Measurements from ENCODE around the gene RNF208. TPM values are rescaled to one million over a fixed set of nuclear protein-coding genes. Genes with fewer than 3 reads are reported as not detected.
"Not testable (repeated sequence)": the region's sequence is repeated elsewhere in the genome, so short reads cannot be mapped to it uniquely, and the experiment has no call there.

RNF208 gene
- total RNA-seq, 5 donors from 2014 or later (not counting 1 experiment from before 2014, with no cell fraction given), result 0.56 to 1.6 (median 1.5) TPM

DNA sequence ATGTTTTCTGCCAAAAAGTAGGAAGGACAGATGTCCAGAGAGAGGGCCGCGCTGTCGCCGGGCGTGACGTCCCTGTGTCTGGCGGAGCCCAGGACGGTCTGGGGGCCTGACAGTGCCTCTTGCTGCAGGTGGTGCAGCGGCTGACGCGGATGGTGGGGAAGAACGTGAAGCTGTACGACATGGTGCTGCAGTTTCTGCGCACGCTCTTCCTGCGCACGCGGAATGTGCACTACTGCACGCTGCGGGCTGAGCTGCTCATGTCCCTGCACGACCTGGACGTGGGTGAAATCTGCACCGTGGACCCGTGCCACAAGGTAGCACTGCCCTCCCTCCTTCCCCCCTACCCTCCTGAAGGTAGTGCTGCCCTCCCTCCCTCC, 40.9 kb upstream of the RNF208 start:
- peaks cover 14 to 38% of the 10 kb centered on the region in 2 donors for H3K36me3 ChIP-seq (ENCODE audit: control insufficient read depth in 2 of 2, extremely low read depth in 1 of 2, insufficient read depth in 1 of 2, low read length in 1 of 2)
- H3K4me1 Mint-ChIP-seq, result peaks cover 0 to 2% (median 0%) of the 10 kb centered on the region in 3 donors
- H3K4me1 ChIP-seq (ENCODE audit: control insufficient read depth in 1 of 2, extremely low read depth in 1 of 2, insufficient read depth in 2 of 2, low read length in 2 of 2), result peaks cover 0 to 5% of the 10 kb centered on the region in 2 experiments

GRCh38 chr9:137262173-137262908, 40.3 kb upstream of the RNF208 start:
- peaks cover 18% of the 10 kb centered on the region for H3K36me3 Mint-ChIP-seq
- H3K4me1 Mint-ChIP-seq; H3K9me3 Mint-ChIP-seq; H3K4me1 ChIP-seq (ENCODE audit: control insufficient read depth in 1 of 2, extremely low read depth in 1 of 2, insufficient read depth in 2 of 2, low read length in 2 of 2); H3K27me3 Mint-ChIP-seq; H3K27ac ChIP-seq (ENCODE audit: low read length); DNase-seq; H3K4me3 ChIP-seq (ENCODE audit: control insufficient read depth in 1 of 2, extremely low read depth in 1 of 2, low read length in 1 of 2); ATAC-seq (replicated peaks in 1 of 4); H3K27ac Mint-ChIP-seq; CTCF ChIA-PET; POLR2A ChIA-PET; H3K9me3 ChIP-seq; H3K27me3 ChIP-seq (replicated peaks in 1 of 2; ENCODE audit: control insufficient read depth in 2 of 2, extremely low read depth in 1 of 2, insufficient read depth in 2 of 2, low read length in 1 of 2); H3K4me3 Mint-ChIP-seq: not testable (repeated sequence)
- WGBS (ENCODE audit: insufficient coverage), result 100% methylated on average over 1 of the region's 15 CpGs
- peaks cover 14 to 35% of the 10 kb centered on the region in 2 donors for H3K36me3 ChIP-seq (ENCODE audit: control insufficient read depth in 2 of 2, extremely low read depth in 1 of 2, insufficient read depth in 1 of 2, low read length in 1 of 2)

More for the DNA sequence above, 40.9 kb upstream of the RNF208 start:
- peaks cover 18% of the 10 kb centered on the region for H3K36me3 Mint-ChIP-seq
- H3K9me3 Mint-ChIP-seq, result no peaks in the 10 kb centered on the region
- Histone ChIP-seq H3K4me3 (ENCODE audit: control insufficient read depth in 1 of 2, extremely low read depth in 1 of 2, low read length in 1 of 2) (no peak overlapping the region), H3K27me3 (replicated peaks in 1 of 2; ENCODE audit: control insufficient read depth in 2 of 2, extremely low read depth in 1 of 2, insufficient read depth in 2 of 2, low read length in 1 of 2) (no peaks in the 10 kb centered on the region), H3K9me3 (no peaks in the 10 kb centered on the region), H3K27ac (ENCODE audit: low read length) (no peak overlapping the region)
- ATAC-seq (replicated peaks in 1 of 4) (no peak), DNase-seq (no peak)
- POLR2A ChIA-PET, result no interaction called here
- H3K27me3 Mint-ChIP-seq, result no peaks in the 10 kb centered on the region
- CTCF ChIA-PET, result no interaction called here
- no peak overlapping the region for H3K4me3 Mint-ChIP-seq
- 92% methylated on average over 24 of the region's 24 CpGs for WGBS (ENCODE audit: insufficient coverage)
- no peak overlapping the region for H3K27ac Mint-ChIP-seq

DNA sequence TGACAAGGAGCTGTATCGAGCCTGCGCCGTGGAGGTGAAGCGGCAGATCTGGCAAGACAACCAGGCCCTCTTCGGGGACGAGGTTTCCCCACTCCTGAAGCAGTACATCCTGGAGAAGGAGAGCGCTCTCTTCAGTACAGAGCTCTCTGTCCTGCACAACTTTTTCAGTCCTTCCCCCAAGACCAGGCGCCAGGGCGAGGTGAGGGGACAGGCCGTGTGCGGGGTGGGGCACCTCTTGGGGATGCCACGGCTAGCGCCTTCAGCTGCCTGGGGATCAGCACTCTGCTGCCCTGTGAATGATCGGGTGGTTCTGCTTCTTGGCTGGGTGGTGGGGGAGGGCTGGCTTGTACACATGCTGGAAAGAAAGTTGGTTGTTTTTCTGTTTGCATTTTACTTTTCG, 34.8 kb upstream of the RNF208 start:
- DNase-seq (no peak), ATAC-seq (replicated peaks in 1 of 4) (no peak)
- Histone ChIP-seq H3K36me3 (ENCODE audit: control insufficient read depth in 2 of 2, extremely low read depth in 1 of 2, insufficient read depth in 1 of 2, low read length in 1 of 2) (peaks cover 0 to 19% of the 10 kb centered on the region in 2 donors), H3K27me3 (replicated peaks in 1 of 2; ENCODE audit: control insufficient read depth in 2 of 2, extremely low read depth in 1 of 2, insufficient read depth in 2 of 2, low read length in 1 of 2) (no peaks in the 10 kb centered on the region), H3K27ac (ENCODE audit: low read length) (no peak overlapping the region), H3K4me3 (ENCODE audit: control insufficient read depth in 1 of 2, extremely low read depth in 1 of 2, low read length in 1 of 2) (no peak overlapping the region), H3K9me3 (no peaks in the 10 kb centered on the region), H3K4me1 (ENCODE audit: control insufficient read depth in 1 of 2, extremely low read depth in 1 of 2, insufficient read depth in 2 of 2, low read length in 2 of 2) (peaks cover 4 to 28% of the 10 kb centered on the region in 2 experiments)
- 86% methylated on average over 12 of the region's 15 CpGs for WGBS (ENCODE audit: insufficient coverage)
- ChIA-PET CTCF (interaction anchor here in 1 of 2 donors (0.8 to 1.4 kb wide), 3 partner anchors 16 to 127 kb away, joined by 3 to 4 read pairs (median 3); partner anchors contain the start of gene TUBB4B), POLR2A (interaction anchor here in 1 of 2 donors (0.6 kb wide), 1 partner anchor 972 kb away, joined by 3 read pairs; no protein-coding TSS in a partner anchor)
- Mint-ChIP-seq H3K9me3 (no peaks in the 10 kb centered on the region), H3K36me3 (peaks cover 13% of the 10 kb centered on the region), H3K27ac (no peak overlapping the region), H3K27me3 (no peaks in the 10 kb centered on the region), H3K4me1 (peaks cover 11 to 18% (median 15%) of the 10 kb centered on the region in 3 donors), H3K4me3 (peak overlapping the region; percentile 82 to 90 (median 85))

DNA sequence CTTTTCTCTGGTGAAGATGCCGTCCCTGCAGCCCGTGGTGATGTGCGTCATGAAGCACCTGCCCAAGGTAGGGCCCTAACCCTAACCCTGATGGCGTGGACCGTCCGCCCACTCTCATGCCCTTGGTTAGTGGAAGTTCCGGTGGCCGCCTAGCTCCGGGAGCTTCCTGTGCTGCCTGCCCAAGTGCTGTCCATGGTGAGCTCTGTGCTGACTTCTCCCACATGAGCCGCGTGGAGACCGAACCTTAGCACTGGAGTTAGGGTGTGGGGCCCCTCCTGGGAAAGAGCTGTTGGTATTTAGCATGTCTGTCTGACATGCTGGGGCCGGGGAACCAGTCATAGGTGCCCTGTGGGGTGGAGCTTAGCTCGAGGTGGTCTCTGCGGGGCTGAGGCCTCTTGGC, 34.3 kb upstream of the RNF208 start:
- Mint-ChIP-seq H3K4me1 (peaks cover 11 to 16% (median 15%) of the 10 kb centered on the region in 3 donors), H3K36me3 (peaks cover 9% of the 10 kb centered on the region), H3K27ac (no peak overlapping the region), H3K4me3 (peak overlapping the region; percentile 82 to 90 (median 85)), H3K27me3 (no peaks in the 10 kb centered on the region), H3K9me3 (no peaks in the 10 kb centered on the region)
- DNase-seq, result no peak
- no peak for ATAC-seq (replicated peaks in 1 of 4)
- ChIA-PET POLR2A (interaction anchor here in 1 of 2 donors (2.9 kb wide), 1 partner anchor 16 kb away, joined by 16 read pairs; the partner anchor contains the start of gene TUBB4B), CTCF (interaction anchor here in 1 of 2 donors (0.8 to 1.4 kb wide), 3 partner anchors 15 to 127 kb away, joined by 3 to 4 read pairs (median 3); partner anchors contain the start of gene TUBB4B)
- WGBS (ENCODE audit: insufficient coverage), result 91% methylated on average over 15 of the region's 15 CpGs
- H3K36me3 ChIP-seq (ENCODE audit: control insufficient read depth in 2 of 2, extremely low read depth in 1 of 2, insufficient read depth in 1 of 2, low read length in 1 of 2), result peaks cover 0 to 19% of the 10 kb centered on the region in 2 donors
- H3K4me1 ChIP-seq (ENCODE audit: control insufficient read depth in 1 of 2, extremely low read depth in 1 of 2, insufficient read depth in 2 of 2, low read length in 2 of 2), result peaks cover 4 to 28% of the 10 kb centered on the region in 2 experiments
- peak overlapping the region; percentile 23 for H3K27ac ChIP-seq (ENCODE audit: low read length)
- peak overlapping the region; percentile 75 to 87 for H3K4me3 ChIP-seq (ENCODE audit: control insufficient read depth in 1 of 2, extremely low read depth in 1 of 2, low read length in 1 of 2)
- no peaks in the 10 kb centered on the region for H3K27me3 ChIP-seq (replicated peaks in 1 of 2; ENCODE audit: control insufficient read depth in 2 of 2, extremely low read depth in 1 of 2, insufficient read depth in 2 of 2, low read length in 1 of 2)
- H3K9me3 ChIP-seq, result no peaks in the 10 kb centered on the region

DNA sequence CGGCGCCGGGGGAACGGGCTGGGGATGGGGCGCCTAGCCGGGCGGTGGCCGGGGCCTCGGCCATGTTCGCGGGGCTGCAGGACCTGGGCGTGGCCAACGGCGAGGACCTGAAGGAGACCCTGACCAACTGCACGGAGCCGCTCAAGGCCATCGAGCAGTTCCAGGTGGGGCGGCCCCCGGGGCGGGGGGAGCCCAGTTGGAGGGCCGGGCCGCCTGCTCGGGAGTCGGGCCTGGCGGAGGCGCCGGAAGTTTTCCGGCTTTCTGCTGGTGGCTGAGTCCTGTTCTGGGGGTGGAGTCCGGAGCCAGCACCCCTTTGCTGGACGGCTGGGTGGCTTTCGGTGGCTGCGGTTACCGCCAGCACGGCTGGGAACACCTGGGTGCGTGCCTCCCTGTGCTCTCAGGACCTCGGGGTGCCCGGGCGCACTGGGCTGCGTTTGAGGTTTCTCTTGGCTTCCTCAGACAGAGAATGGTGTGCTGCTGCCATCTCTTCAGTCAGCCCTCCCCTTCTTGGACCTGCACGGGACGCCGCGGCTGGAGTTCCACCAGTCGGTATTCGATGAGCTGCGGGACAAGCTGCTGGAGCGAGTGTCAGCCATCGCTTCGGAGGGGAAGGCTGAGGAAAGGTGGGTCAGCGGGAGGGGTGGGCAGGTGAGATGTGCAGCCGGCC, 33.5 kb upstream of the RNF208 start:
- Mint-ChIP-seq H3K27ac (peak overlapping the region; percentile 74 to 81), H3K36me3 (peaks cover 9% of the 10 kb centered on the region), H3K9me3 (no peaks in the 10 kb centered on the region), H3K27me3 (no peaks in the 10 kb centered on the region), H3K4me1 (peaks cover 11 to 16% (median 15%) of the 10 kb centered on the region in 3 donors), H3K4me3 (peak overlapping the region; percentile 82 to 90 (median 85))
- WGBS (ENCODE audit: insufficient coverage), result under 1% methylated on average over 40 of the region's 51 CpGs
- H3K9me3 ChIP-seq, result no peaks in the 10 kb centered on the region
- ChIA-PET POLR2A (interaction anchor here in 1 of 2 donors (2.9 kb wide), 1 partner anchor 15 kb away, joined by 16 read pairs; the partner anchor contains the start of gene TUBB4B), CTCF (interaction anchor here in 1 of 2 donors (1.1 to 1.6 kb wide), 3 partner anchors 15 to 19 kb away, joined by 3 to 8 read pairs (median 4); partner anchors contain the start of gene TUBB4B)
- no peaks in the 10 kb centered on the region for H3K27me3 ChIP-seq (replicated peaks in 1 of 2; ENCODE audit: control insufficient read depth in 2 of 2, extremely low read depth in 1 of 2, insufficient read depth in 2 of 2, low read length in 1 of 2)
- peaks cover 4 to 28% of the 10 kb centered on the region in 2 experiments for H3K4me1 ChIP-seq (ENCODE audit: control insufficient read depth in 1 of 2, extremely low read depth in 1 of 2, insufficient read depth in 2 of 2, low read length in 2 of 2)
- peak overlapping the region; percentile 75 to 87 for H3K4me3 ChIP-seq (ENCODE audit: control insufficient read depth in 1 of 2, extremely low read depth in 1 of 2, low read length in 1 of 2)
- peak overlapping the region; percentile 23 for H3K27ac ChIP-seq (ENCODE audit: low read length)
- DNase-seq (peak in 5 of 35 experiments; percentile 9 to 35 (median 19)), ATAC-seq (replicated peaks in 1 of 4) (peak in 1 of 4 experiments; percentile 2)
- peaks cover 0 to 19% of the 10 kb centered on the region in 2 donors for H3K36me3 ChIP-seq (ENCODE audit: control insufficient read depth in 2 of 2, extremely low read depth in 1 of 2, insufficient read depth in 1 of 2, low read length in 1 of 2)
